ENCODE data around the gene RHOB.

RHOB gene

DNA sequence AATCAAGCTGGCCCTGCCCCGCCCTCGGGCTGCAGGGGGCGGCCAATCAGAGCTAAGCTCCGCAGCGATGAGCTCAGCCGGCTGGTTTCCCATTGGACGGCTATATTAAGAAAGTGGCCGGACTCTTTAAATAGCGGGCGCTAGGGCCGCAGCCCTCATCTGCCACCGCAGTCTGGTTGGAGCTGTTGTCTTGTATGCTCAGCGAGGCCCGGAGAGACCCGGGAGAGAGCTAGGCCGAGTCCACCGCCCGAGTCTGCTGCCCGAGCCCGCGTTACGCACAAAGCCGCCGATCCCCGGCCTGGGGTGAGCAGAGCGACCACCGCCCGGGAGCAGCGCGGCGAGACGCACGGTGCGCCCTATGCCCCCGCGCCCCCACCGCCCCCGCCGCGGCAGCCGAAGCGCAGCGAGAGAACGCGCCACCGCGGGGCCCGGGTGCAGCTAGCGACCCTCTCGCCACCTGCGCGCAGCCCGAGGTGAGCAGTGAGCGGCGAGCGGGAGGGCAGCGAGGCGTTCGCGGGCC is at the start of gene RHOB:
TSS of gene RHOB (plus strand) at position 158 of the 520 bp plus-strand sequence. CDS start 392 bp downstream, outside the sequence.
- TF ChIP-seq, protein P1, sequence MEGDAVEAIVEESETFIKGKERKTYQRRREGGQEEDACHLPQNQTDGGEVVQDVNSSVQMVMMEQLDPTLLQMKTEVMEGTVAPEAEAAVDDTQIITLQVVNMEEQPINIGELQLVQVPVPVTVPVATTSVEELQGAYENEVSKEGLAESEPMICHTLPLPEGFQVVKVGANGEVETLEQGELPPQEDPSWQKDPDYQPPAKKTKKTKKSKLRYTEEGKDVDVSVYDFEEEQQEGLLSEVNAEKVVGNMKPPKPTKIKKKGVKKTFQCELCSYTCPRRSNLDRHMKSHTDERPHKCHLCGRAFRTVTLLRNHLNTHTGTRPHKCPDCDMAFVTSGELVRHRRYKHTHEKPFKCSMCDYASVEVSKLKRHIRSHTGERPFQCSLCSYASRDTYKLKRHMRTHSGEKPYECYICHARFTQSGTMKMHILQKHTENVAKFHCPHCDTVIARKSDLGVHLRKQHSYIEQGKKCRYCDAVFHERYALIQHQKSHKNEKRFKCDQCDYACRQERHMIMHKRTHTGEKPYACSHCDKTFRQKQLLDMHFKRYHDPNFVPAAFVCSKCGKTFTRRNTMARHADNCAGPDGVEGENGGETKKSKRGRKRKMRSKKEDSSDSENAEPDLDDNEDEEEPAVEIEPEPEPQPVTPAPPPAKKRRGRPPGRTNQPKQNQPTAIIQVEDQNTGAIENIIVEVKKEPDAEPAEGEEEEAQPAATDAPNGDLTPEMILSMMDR (IDR thresholded peaks at IDR 0.05; ENCODE audit: low read depth, low read length, missing control alignments): no peak
- peak; percentile 94 for DNase-seq (ENCODE audit: extremely low read depth, low read depth)
- H3K4me3 ChIP-seq (replicated peaks; ENCODE audit: low read depth, low read length): peak within 1 kb of the TSS; percentile 73

DNA sequence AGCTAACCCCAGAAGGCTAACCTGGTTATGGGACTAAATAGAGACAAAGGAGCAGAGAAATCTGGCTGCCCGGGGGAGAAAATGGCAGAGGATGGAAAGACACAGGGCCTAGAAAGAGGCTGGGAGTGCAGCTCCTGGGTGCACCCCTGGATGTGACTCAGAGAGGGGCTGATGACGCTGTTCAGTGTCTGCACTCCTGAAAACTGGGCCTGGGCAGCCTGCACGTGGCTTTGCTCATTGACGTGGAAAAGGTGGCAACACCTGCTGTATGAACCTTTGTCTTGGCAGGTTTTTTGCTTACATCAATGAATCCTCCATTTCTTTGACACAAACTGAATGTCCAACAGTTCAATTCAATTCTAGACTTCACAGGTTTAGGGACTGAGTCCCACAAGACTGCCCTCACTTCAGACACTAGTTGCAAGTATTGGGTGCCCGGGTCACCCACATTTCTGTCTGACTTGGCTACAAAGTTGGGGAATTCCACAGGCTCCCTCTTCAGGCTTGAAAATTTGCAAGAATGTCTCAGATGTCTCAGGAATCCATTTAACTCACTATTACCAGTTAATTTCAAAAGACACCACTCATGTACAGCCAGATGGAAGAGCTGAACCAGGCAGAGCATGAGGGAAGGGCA is 48.9 kb upstream of the RHOB start:
- TF ChIP-seq, protein P1 (IDR thresholded peaks at IDR 0.05; ENCODE audit: low read depth, low read length, missing control alignments): no peak
- no peak overlapping the region for H3K4me3 ChIP-seq (replicated peaks; ENCODE audit: low read depth, low read length)
- DNase-seq (ENCODE audit: extremely low read depth, low read depth): no peak

DNA sequence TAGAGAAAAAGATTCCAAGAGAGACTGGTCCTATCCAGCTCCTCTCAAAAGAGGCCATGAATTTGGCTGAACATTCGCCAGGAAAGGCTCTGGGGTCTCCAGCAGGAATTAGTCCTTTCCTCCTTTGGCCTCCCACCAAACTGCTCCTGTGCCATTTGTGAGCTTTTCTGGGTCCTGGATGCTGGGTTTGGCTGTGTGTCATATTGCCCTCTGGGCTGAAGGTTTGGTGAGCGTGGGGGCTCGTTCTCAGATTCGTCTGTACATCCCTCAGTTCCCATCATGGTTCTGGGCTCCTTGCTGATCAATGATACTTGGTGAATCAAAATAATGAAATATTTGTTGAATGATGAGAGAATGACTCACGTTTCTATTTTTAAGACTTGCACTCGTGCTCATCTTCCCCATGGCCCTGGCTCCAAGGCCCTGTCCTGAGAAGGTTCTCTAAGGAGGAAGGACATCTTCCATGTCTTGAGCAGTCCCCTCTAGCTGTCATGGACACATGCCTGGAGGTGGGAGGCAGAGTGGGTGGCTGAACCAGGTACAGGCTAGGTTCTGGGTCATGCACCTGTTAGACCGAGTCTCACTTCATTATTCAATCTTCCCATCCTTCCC is 47.8 kb upstream of the RHOB start:
- TF ChIP-seq, protein P1 (IDR thresholded peaks at IDR 0.05; ENCODE audit: low read depth, low read length, missing control alignments): no peak
- no peak for DNase-seq (ENCODE audit: extremely low read depth, low read depth)
- no peak overlapping the region for H3K4me3 ChIP-seq (replicated peaks; ENCODE audit: low read depth, low read length)

DNA sequence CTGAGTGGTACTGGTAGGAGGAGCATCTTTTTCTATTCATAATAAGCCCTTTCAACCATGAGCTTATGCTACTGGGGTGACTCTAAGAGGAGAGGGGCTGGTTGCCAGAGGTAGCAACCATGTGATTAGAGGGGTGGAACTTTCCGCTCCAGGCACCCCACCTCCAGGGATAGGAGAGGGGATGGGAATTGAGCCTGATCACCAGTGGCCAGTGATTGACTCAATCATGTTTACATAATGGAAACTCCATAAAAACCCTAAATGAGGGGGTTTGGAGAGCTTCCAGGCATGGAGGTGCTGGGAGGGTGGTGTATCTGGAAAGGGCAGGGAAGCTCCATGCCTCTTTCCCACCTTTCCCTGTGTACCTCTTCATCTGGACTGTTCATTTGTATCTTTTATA is 46.6 kb upstream of the RHOB start:
- no peak overlapping the region for H3K4me3 ChIP-seq (replicated peaks; ENCODE audit: low read depth, low read length)
- no peak for DNase-seq (ENCODE audit: extremely low read depth, low read depth)
- TF ChIP-seq, protein P1 (IDR thresholded peaks at IDR 0.05; ENCODE audit: low read depth, low read length, missing control alignments): no peak

DNA sequence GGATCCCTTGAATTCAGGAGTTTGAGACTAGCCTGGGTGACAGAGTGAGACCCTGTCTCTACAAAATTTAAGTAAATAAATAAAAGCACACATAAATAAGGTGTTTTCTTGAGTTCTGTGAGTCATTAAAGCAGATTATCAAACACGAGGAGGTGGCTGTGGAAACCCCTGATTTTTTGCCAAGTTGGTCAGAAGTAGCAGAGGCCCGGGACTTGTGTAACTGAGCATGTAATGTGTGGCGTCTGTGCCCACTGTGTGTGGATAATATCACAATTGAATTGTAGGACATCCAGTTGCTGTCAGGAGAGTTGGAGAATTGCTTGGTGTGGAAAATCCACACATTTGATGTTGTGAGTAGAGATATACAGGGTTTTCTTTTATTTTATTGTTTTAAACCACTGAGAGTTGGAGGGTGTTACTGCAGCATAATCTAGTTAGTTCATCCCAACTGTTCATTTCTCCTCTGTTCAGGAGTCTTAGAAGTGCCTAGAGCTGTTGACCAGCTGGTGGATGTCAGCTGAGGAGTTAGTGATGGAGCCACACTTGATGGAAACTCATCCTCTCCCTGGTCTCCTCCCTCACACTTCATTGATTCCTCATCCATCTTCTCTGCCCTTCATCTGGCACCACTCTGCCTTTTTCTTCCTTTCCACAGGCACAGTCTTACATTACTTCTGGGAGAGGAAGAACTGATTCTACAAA is 45.9 kb upstream of the RHOB start:
- no peak overlapping the region for H3K4me3 ChIP-seq (replicated peaks; ENCODE audit: low read depth, low read length)
- DNase-seq (ENCODE audit: extremely low read depth, low read depth): no peak
- TF ChIP-seq, protein P1 (IDR thresholded peaks at IDR 0.05; ENCODE audit: low read depth, low read length, missing control alignments): no peak

DNA sequence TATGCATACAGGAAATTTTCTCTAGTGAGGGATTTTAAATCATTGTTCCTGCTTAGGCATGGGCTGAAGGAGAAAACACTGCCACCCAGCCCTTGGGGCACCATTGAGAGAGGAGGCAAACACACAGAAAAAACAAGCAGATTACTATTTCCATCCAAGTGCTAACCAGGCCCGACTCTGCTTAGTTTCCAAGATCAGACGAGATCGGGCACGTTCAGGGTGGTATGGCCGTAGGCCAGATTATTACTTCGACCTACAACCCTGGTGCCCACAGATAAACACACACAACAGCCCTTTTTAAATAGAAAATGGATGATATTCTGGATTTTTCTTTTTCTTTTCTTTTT is 45.4 kb upstream of the RHOB start:
- TF ChIP-seq, protein P1 (IDR thresholded peaks at IDR 0.05; ENCODE audit: low read depth, low read length, missing control alignments): no peak
- DNase-seq (ENCODE audit: extremely low read depth, low read depth): no peak
- no peak overlapping the region for H3K4me3 ChIP-seq (replicated peaks; ENCODE audit: low read depth, low read length)
